ENCODE measurements around the gene PRCD.

GRCh38 chr17:76527430-76528111 lies 12.3 kb upstream of the PRCD start:
- TF ChIP-seq CTCF (IDR thresholded peaks at IDR 0.05) = peak in 6 of 12 donors; percentile 6 to 32 (median 12)
- peak in 1 of 2 donors; percentile 67 for TF ChIP-seq POLR2A (IDR thresholded peaks at IDR 0.05)
